Measurements from ENCODE around the gene ZCCHC24. TPM values are rescaled to one million over a fixed set of nuclear protein-coding genes. Genes with fewer than 3 reads are reported as not detected.
"Not testable (repeated sequence)": the region's sequence is repeated elsewhere in the genome, so short reads cannot be mapped to it uniquely, and the experiment has no call there.

ZCCHC24 gene
- total RNA-seq, 3 donors from 2014 or later: 18.7 to 50.8 (median 48.8) TPM

GRCh38 chr10:79342295-79342761 is 103.1 kb downstream of the ZCCHC24 start:
- no peak for DNase-seq (ENCODE audit: low spot score in 2 of 2)
- Histone ChIP-seq H3K9me3 (no peaks in the 10 kb centered on the region), H3K27ac (peak overlapping the region in 1 of 2 donors; percentile 13)

GRCh38 chr10:79340646-79341244 is 104.7 kb downstream of the ZCCHC24 start:
- H3K27me3 ChIP-seq: no peaks in the 10 kb centered on the region
- no peaks in the 10 kb centered on the region for H3K9me3 ChIP-seq
- no peak overlapping the region for H3K4me3 ChIP-seq
- no peaks in the 10 kb centered on the region for H3K4me1 ChIP-seq
- H3K36me3 ChIP-seq: no peaks in the 10 kb centered on the region
- intact Hi-C loops (cut with DNase I; ENCODE audit: low total_unique reads): no loop called here
- no peak for DNase-seq (ENCODE audit: low spot score in 2 of 2)
- TF ChIP-seq CTCF (IDR thresholded peaks at IDR 0.05) (no peak), POLR2AphosphoS5 (IDR thresholded peaks at IDR 0.05) (no peak), POLR2A (IDR thresholded peaks at IDR 0.05) (no peak)
- peak overlapping the region in 1 of 2 donors; percentile 50 for H3K27ac ChIP-seq

More at GRCh38 chr10:79342295-79342761, 103.1 kb downstream of the ZCCHC24 start:
- no peaks in the 10 kb centered on the region for H3K4me1 ChIP-seq
- no peak overlapping the region for H3K4me3 ChIP-seq
- intact Hi-C loops (cut with DNase I; ENCODE audit: low total_unique reads): no loop called here
- H3K36me3 ChIP-seq: no peaks in the 10 kb centered on the region
- TF ChIP-seq CTCF (IDR thresholded peaks at IDR 0.05) (no peak), POLR2AphosphoS5 (IDR thresholded peaks at IDR 0.05) (no peak), POLR2A (IDR thresholded peaks at IDR 0.05) (no peak)
- no peaks in the 10 kb centered on the region for H3K27me3 ChIP-seq

GRCh38 chr10:79339266-79339665 is 106.2 kb downstream of the ZCCHC24 start:
- TF ChIP-seq CTCF (IDR thresholded peaks at IDR 0.05): no peak
- TF ChIP-seq POLR2A (IDR thresholded peaks at IDR 0.05): no peak
- no peak for TF ChIP-seq POLR2AphosphoS5 (IDR thresholded peaks at IDR 0.05)
- DNase-seq (ENCODE audit: low spot score in 2 of 2): no peak
- H3K4me1 ChIP-seq: no peaks in the 10 kb centered on the region
- no peak overlapping the region for H3K4me3 ChIP-seq
- no peaks in the 10 kb centered on the region for H3K9me3 ChIP-seq
- no peaks in the 10 kb centered on the region for H3K27me3 ChIP-seq
- H3K27ac ChIP-seq: no peak overlapping the region
- no peaks in the 10 kb centered on the region for H3K36me3 ChIP-seq
- intact Hi-C loops (cut with DNase I; ENCODE audit: low total_unique reads): no loop called here

- H3K36me3 ChIP-seq; DNase-seq (ENCODE audit: low spot score in 2 of 2); H3K27ac ChIP-seq; intact Hi-C loops (cut with DNase I; ENCODE audit: low total_unique reads); H3K9me3 ChIP-seq; H3K27me3 ChIP-seq; H3K4me1 ChIP-seq; H3K4me3 ChIP-seq: not testable (repeated sequence)
Observed at GRCh38 chr10:79337783-79338469, 107.5 kb downstream of the ZCCHC24 start.

- TF ChIP-seq CTCF (IDR thresholded peaks at IDR 0.05): no peak
- TF ChIP-seq POLR2AphosphoS5 (IDR thresholded peaks at IDR 0.05): no peak
- TF ChIP-seq POLR2A (IDR thresholded peaks at IDR 0.05): no peak
- Histone ChIP-seq H3K4me1 (no peaks in the 10 kb centered on the region), H3K4me3 (no peak overlapping the region), H3K9me3 (no peaks in the 10 kb centered on the region), H3K36me3 (no peaks in the 10 kb centered on the region), H3K27ac (no peak overlapping the region), H3K27me3 (no peaks in the 10 kb centered on the region)
- intact Hi-C loops (cut with DNase I; ENCODE audit: low total_unique reads): no loop called here
- no peak for DNase-seq (ENCODE audit: low spot score in 2 of 2)
Observed at GRCh38 chr10:79336739-79337138, 108.7 kb downstream of the ZCCHC24 start.

Data from breast epithelium (tissue), 4 donors.